ENCODE data around the gene HIPK2.

The HIPK2 gene

GRCh38 chr7:139721417-139721816 lies 56.4 kb downstream of the HIPK2 start:
- Histone ChIP-seq H3K4me2 (peak overlapping the region; percentile 6; the same call in 1 of the 2 replicates), H4K20me1 (peaks cover 25% of the 10 kb centered on the region; the same call in 1 of the 2 replicates), H3K27me3 (no peaks in the 10 kb centered on the region), H3K27ac (no peak overlapping the region), H3K4me1 (peaks cover 61% of the 10 kb centered on the region), H3K9me3 (0 out of 2 replicates have a peak, but pooled peaks cover 4% of the 10 kb centered on the region), H3K9ac (no peak overlapping the region), H3K4me3 (no peak overlapping the region), H3K36me3 (peaks cover 11% of the 10 kb centered on the region)
- no peak for TF ChIP-seq Cebpa-rat (IDR thresholded peaks at IDR 0.05)

- Histone ChIP-seq H3K4me3 (no peak overlapping the region), H3K9me3 (0 out of 2 replicates have a peak, but pooled peaks cover 4% of the 10 kb centered on the region), H3K27ac (no peak overlapping the region), H4K20me1 (peaks cover 19% of the 10 kb centered on the region; the same call in 1 of the 2 replicates), H3K27me3 (no peaks in the 10 kb centered on the region), H3K36me3 (peaks cover 17% of the 10 kb centered on the region), H3K9ac (no peak overlapping the region), H3K4me2 (no peak overlapping the region), H3K4me1 (peaks cover 56% of the 10 kb centered on the region)
- TF ChIP-seq Cebpa-rat (IDR thresholded peaks at IDR 0.05): no peak
Measured at GRCh38 chr7:139720705-139721231, 57.0 kb downstream of the HIPK2 start.

GRCh38 chr7:139720186-139720585 lies 57.6 kb downstream of the HIPK2 start:
- no peaks in the 10 kb centered on the region for H3K27me3 ChIP-seq
- H3K4me3 ChIP-seq: no peak overlapping the region
- H3K9ac ChIP-seq: no peak overlapping the region
- 0 out of 2 replicates have a peak, but pooled peaks cover 4% of the 10 kb centered on the region for H3K9me3 ChIP-seq
- TF ChIP-seq Cebpa-rat (IDR thresholded peaks at IDR 0.05): no peak
- peaks cover 23% of the 10 kb centered on the region for H3K36me3 ChIP-seq
- H3K4me1 ChIP-seq: peaks cover 56% of the 10 kb centered on the region
- H3K27ac ChIP-seq: no peak overlapping the region
- no peak overlapping the region for H3K4me2 ChIP-seq
- peaks cover 13% of the 10 kb centered on the region; the same call in 1 of the 2 replicates for H4K20me1 ChIP-seq

GRCh38 chr7:139718859-139719258 lies 58.9 kb downstream of the HIPK2 start:
- peaks cover 27% of the 10 kb centered on the region for H3K36me3 ChIP-seq
- no peak overlapping the region for H3K9ac ChIP-seq
- H3K27me3 ChIP-seq: no peaks in the 10 kb centered on the region
- TF ChIP-seq Cebpa-rat (IDR thresholded peaks at IDR 0.05): no peak
- 0 out of 2 replicates have a peak, but pooled peaks cover 4% of the 10 kb centered on the region for H3K9me3 ChIP-seq
- H4K20me1 ChIP-seq: peaks cover 11% of the 10 kb centered on the region; the same call in 1 of the 2 replicates
- peaks cover 64% of the 10 kb centered on the region for H3K4me1 ChIP-seq
- H3K4me2 ChIP-seq: peak overlapping the region; percentile 17
- H3K27ac ChIP-seq: no peak overlapping the region
- H3K4me3 ChIP-seq: no peak overlapping the region

- H3K4me2 ChIP-seq: no peak overlapping the region
- 0 out of 2 replicates have a peak, but pooled peaks cover 4% of the 10 kb centered on the region for H3K9me3 ChIP-seq
- H3K9ac ChIP-seq: no peak overlapping the region
- H3K4me1 ChIP-seq: peaks cover 71% of the 10 kb centered on the region
- H3K36me3 ChIP-seq: peaks cover 29% of the 10 kb centered on the region
- H3K27me3 ChIP-seq: no peaks in the 10 kb centered on the region
- TF ChIP-seq Cebpa-rat (IDR thresholded peaks at IDR 0.05): no peak
- H4K20me1 ChIP-seq: peaks cover 11% of the 10 kb centered on the region; the same call in 1 of the 2 replicates
- H3K27ac ChIP-seq: no peak overlapping the region
- H3K4me3 ChIP-seq: no peak overlapping the region
Measured at GRCh38 chr7:139718141-139718540, 59.7 kb downstream of the HIPK2 start.

- Histone ChIP-seq H3K4me3 (no peak overlapping the region), H3K4me1 (peaks cover 72% of the 10 kb centered on the region), H3K9me3 (0 out of 2 replicates have a peak, but pooled peaks cover 4% of the 10 kb centered on the region), H3K9ac (no peak overlapping the region), H3K27me3 (no peaks in the 10 kb centered on the region), H3K27ac (peak overlapping the region; percentile 95), H4K20me1 (peaks cover 4% of the 10 kb centered on the region; the same call in 1 of the 2 replicates), H3K4me2 (no peak overlapping the region), H3K36me3 (peaks cover 44% of the 10 kb centered on the region)
- TF ChIP-seq Cebpa-rat (IDR thresholded peaks at IDR 0.05): no peak
Measured at GRCh38 chr7:139716156-139716942, 61.4 kb downstream of the HIPK2 start.

GRCh38 chr7:139715194-139715815 lies 62.5 kb downstream of the HIPK2 start:
- no peaks in the 10 kb centered on the region for H3K27me3 ChIP-seq
- no peaks in the 10 kb centered on the region for H3K9me3 ChIP-seq
- peak overlapping the region; percentile 77; the same call in 1 of the 2 replicates for H3K9ac ChIP-seq
- TF ChIP-seq Cebpa-rat (IDR thresholded peaks at IDR 0.05): no peak
- no peaks in the 10 kb centered on the region for H4K20me1 ChIP-seq
- peak overlapping the region; percentile 95 for H3K27ac ChIP-seq
- H3K4me3 ChIP-seq: 0 out of 2 replicates have a peak overlapping the region, but pooled peaks have one; percentile 46
- peaks cover 54% of the 10 kb centered on the region for H3K36me3 ChIP-seq
- peak overlapping the region; percentile 90 for H3K4me2 ChIP-seq
- peaks cover 76% of the 10 kb centered on the region for H3K4me1 ChIP-seq

GRCh38 chr7:139714163-139714901 lies 63.5 kb downstream of the HIPK2 start:
- peaks cover 59% of the 10 kb centered on the region for H3K36me3 ChIP-seq
- H3K9me3 ChIP-seq: no peaks in the 10 kb centered on the region

GRCh38 chr7:139713526-139714162 lies 64.2 kb downstream of the HIPK2 start:
- Histone ChIP-seq H4K20me1 (peaks cover 3% of the 10 kb centered on the region), H3K27me3 (no peaks in the 10 kb centered on the region), H3K9me3 (no peaks in the 10 kb centered on the region), H3K4me3 (peak overlapping the region; percentile 46), H3K9ac (peak overlapping the region; percentile 77), H3K27ac (peak overlapping the region; percentile 95), H3K4me2 (peak overlapping the region; percentile 90), H3K4me1 (peaks cover 82% of the 10 kb centered on the region), H3K36me3 (peaks cover 59% of the 10 kb centered on the region)
- no peak for TF ChIP-seq Cebpa-rat (IDR thresholded peaks at IDR 0.05)

More at GRCh38 chr7:139714163-139714901, 63.5 kb downstream of the HIPK2 start:
- no peaks in the 10 kb centered on the region for H3K27me3 ChIP-seq
- no peaks in the 10 kb centered on the region for H4K20me1 ChIP-seq
- H3K4me3 ChIP-seq: peak overlapping the region; percentile 46
- peaks cover 82% of the 10 kb centered on the region for H3K4me1 ChIP-seq
- H3K4me2 ChIP-seq: peak overlapping the region; percentile 90
- H3K27ac ChIP-seq: peak overlapping the region; percentile 95
- peak overlapping the region; percentile 77 for H3K9ac ChIP-seq
- TF ChIP-seq Cebpa-rat (IDR thresholded peaks at IDR 0.05): no peak

Data from BLaER1 (cell line).